HS-5 (cell line): ENCODE measurements around the gene SLC25A19.

Experiments used
- DNase-seq: peaks from one replicate; pipeline ENCODE4 v3.0.0-alpha.2; 2012; ENCODE audit warnings: low read depth

Gene SLC25A19

DNA sequence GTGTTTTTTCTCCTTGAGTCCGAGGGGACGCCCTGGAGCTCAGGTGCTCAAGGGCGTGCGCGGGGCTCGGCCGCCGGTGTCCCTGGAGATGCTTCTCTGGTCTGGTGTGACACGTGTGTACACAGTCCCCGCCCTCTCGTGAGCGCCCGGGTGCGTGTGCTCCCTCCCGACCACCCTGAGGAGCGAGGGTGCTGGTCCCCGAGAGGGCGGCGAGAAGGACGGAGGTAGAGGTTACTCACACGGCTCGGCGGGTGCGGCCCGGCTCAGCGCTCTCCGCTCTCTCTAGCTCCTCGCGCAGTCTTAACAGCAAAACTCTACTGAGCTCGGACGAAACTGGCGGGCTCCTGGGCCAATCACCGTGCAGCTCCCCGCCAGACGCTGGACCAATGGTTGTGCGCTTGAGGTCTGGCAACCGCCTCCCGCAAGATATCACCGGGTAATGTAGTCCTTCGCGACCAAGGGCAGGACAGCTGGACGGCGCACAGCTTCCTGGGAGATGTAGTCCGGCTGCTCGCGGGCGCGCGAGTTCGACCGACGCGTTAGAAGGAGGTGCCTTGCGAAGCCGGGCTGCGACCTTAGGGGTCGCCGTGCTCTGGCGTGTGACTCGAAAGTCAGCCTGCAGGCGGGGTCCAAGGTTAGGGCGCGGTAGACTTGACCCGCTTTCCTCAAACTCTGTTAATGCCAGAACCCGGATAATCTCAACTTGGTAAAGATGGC lies at the start of gene SLC25A19:
Gene SLC25A19 (minus strand): TSS at position 319 of the 717 bp plus-strand sequence. CDS start 2,669 bp downstream, outside the sequence.
- DNase-seq, result peak; percentile 96

DNA sequence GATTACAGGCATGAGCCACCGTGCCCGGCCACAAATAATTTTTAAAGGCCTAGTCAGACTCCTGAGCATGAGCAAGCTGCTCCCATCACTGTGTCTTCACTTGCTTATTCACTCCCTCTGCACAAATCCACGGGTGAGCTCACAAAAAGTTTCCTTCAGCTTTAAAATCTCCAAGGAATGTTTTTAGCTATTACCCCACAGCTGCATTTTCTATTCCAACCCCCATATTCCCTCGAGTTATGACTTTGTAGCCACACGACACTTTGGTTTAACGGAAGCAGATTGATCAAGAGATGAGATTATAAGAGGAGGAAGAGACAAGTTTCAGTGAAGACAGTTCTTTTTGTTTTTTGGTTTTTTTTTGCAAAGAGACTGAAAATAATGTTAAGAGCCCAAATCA lies 49.1 kb upstream of the SLC25A19 start:
- no peak for DNase-seq

- DNase-seq, result no peak
Observed at GRCh38 chr17:75335315-75335714, 46.1 kb upstream of the SLC25A19 start.

DNA sequence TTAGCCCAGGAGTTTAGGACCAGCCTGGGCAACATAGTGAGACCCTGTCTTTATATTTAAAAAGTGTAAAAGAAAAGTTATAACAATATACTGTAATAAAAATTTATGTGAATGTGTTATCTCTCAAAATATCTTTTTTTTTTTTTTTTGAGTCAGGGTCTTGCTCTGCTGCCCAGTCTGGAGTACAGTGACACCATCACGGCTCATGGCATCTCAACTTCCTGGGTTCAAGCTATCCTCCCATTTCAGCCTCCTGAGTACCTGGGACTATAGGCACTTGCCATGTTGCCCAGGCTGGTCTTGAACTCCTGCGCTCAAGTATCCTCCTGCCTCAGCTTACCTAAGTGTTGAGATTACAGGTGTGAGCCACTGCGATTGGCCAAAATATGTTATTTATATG lies 45.5 kb upstream of the SLC25A19 start:
- no peak for DNase-seq

- no peak for DNase-seq
Observed at GRCh38 chr17:75331671-75332070, 42.4 kb upstream of the SLC25A19 start.

GRCh38 chr17:75327757-75328156 lies 38.5 kb upstream of the SLC25A19 start:
- no peak for DNase-seq

- DNase-seq, result peak; percentile 13
Observed at GRCh38 chr17:75326226-75326848, 37.1 kb upstream of the SLC25A19 start.

DNA sequence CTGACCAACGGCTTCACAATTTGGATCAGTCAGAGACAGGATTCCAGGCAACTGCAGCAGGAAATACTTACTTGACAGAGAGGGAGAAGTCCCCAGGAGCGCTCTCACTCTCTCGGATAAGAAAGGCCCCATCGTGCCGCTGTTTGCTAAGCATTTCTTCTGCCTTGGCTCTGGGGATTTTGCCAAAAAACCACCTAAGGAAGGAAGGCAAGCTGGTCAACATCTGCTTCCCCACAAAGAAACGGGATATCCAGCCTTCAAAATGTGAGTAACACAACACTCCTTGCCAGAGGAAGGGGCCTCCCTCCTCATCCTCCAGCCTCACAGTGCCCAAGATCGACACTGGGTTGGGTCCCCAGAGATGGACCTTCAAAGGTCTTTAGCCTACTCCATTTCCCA lies 36.6 kb upstream of the SLC25A19 start:
- DNase-seq, result no peak

DNA sequence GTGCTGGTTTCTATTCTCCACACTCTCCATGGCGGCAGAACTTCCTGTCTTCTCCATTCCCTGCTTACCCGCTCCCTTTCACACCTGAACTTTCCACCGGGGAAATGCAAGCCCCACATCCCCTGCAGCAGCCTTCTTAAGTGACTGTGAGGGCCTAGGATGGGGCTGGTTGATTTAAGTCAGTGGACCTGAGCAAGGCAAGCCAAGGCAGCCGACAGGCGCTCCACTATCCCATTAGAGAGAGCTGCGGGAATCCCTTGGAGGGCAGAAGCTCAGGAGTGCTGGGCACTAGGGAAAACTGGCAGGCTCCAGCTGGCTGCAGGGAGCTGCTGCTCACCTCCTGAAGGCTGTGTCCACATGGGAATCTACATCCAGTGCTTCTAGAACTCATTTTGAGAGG lies 36.1 kb upstream of the SLC25A19 start:
- no peak for DNase-seq

DNA sequence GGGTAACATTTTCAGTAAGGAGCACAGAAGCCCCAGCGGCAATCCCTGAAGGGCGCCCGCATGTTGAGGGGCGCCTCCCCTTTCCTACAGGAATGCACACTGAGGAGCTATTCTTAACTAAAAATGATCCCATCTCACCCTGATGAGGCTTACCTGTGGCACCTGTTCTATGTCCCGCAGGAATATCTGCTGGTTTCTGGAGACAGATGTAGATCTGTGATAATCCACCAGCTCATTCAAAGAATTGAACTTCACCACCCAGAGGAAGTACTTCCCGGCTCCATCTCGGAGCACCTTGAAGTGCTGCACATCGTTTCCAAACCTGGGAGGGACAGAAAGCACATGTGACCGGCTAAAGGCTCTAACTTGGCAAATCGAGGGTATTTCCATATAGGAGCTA lies 32.3 kb upstream of the SLC25A19 start:
- DNase-seq, result no peak

DNA sequence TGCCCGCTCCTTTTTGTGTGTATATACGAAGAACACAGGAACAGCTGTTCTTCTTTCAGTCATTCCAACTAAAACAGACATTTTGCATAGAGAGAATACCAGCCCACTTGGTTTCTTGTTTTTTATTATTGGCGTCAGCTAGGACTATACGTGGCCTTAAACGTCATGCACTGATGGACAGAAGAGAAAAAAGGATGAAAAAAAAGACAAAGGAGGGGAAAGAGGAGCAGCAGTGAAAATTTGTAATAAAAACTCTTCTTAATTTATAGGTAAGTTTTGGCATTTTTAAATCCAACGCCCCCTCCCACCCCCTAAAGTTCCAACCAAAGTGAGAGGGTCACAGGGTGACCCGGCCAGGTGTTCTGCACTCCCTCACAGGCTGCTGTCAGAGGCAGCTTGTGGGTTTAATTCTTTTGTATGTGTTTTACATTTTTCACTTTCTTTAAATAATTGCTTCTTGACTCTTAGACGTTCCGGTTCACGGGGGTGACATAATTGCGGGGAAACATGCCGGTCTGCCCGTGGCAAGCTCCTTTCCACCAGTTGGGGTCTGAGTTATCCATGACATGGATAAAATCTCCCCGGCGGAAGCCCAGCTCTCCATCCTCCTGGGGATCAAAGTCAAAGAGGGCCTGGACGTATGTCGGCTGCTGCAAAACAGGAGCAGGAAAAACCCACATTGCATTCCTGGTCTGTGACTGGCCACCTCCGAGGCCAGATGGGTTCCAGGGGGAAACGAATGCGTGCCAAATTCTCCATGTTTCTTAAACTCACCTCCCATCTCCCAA lies 30.9 kb upstream of the SLC25A19 start:
- DNase-seq, result peak; percentile 60

DNA sequence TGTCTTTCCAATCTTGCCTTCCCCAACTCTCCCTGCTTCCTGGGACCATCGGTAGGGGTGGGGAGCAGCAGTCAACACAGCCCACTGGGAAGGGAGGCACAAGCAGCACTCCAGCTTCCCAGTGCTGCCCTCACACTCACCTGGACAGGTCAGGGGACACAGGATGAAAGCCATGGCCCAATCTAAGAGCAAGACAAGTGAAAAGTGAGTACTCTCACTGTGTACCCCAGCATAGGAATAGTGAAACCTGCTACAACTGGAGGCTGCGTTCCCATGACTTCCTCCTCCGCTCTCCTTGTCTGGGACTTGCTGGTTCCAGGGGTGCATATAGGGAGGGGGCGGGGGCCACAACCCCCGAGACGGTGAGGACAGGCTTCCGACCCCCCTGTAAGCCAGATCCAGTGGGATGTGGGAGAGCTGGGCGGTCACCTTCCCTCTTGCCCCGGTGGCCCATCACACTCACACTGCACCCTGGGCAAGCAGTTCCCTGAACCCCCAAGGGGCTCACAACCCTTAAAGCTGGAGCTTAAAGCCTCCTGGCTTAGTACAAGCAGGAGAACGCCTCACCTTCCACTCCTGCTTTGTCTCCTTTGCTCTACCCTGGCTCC lies 29.5 kb upstream of the SLC25A19 start:
- DNase-seq, result no peak

DNA sequence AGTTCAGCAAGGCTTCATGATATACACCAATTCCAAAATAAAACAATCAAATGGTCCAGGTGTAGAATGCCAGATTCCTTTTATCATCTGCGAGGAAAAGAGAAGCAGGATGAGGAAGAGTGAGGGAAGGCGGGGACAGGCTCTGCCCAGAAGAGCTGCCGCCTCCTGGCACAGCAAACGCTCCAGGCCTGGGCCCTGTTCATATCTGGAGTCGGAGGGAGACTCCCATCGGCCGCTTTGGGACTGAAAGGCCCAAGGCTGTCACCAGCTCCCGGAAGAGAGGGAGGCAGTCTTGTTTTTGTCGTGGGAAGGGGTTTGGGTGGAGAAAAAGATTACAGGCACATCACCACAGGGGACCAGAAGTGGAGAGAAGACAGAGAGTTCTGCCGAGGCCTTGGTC lies 29.0 kb upstream of the SLC25A19 start:
- DNase-seq, result no peak

GRCh38 chr17:75317671-75318070 lies 28.4 kb upstream of the SLC25A19 start:
- DNase-seq, result no peak

DNA sequence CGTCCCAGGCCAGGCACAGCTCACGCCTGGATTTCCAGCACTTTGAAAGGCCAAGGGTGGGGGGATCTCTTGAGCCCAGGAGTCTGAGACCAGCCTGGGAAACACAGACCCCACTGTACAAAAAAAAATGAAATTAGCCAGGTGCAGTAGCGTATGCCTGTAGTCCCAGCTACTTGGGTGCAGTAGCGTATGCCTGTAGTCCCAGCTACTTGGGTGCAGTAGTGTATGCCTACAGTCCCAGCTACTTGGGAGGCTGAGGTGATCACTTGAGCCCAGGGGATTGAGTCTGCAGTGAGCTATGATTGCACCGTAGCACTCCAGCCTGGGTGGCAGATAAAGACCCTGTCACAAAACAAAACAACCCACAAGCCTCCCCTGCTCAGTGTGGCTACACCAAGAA lies 27.0 kb upstream of the SLC25A19 start:
- DNase-seq, result no peak

DNA sequence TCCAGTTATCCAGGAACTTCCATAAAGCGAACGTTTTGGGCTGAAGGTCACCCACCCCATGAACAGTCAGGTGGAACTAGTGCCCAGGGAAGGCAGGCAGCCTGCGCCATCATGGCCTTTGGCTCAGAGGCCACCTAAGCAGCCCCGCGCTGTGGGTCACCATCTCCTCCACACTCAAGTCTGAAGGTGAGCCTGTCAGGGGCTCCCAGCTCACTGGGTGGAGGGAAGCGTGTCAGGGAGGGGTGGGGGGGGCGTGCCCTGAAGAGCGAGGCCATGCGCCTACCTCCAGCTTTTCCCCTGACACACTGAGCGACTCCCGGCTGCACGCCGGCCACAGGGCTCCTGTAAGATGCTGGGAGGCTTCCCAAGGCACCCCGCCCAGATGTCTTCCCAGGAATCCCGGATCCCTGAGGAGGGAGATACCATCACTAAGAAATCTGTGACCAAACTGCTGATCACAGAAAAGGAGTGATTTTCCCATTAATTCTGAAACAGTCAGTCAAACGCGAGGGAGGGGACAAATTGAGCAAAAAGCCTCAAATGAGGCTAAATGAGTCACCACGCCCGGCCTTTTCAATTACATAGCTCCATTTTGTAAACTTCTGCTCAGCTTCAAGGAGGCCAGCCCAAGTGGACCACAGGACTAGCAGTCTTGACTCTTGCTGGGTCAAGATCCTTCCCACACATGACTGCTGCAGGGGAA lies 26.5 kb upstream of the SLC25A19 start:
- DNase-seq, result peak; percentile 15

DNA sequence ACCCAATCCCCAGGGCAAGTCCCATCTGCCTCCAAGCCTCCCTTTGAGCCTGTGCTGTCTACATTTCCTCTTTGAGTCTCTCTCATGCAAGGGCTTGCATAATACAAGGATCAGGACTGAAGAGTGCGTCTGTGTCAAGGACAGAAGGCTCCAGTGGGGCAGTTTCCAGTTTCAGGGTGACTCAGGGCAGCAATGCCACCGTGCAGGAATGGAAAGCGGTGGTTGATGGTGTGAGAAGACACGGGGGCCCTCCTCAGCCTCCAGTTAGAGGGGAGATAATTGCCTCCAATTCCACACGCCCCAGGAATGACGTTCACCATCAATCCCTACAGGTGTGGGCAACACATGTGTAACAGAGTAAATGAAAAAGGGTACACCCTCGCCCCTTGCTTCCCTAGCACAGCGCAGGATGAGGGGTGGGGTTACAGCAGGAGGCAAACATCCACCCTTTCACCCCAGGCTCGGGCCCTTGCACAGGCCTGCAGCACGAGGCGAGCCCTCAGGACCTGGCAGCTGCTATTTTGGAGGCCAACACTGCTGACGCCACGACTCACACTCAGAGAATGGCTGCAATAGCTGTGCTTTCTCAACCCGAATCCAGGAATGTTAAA lies 24.8 kb upstream of the SLC25A19 start:
- no peak for DNase-seq

- DNase-seq, result no peak
Observed at GRCh38 chr17:75308732-75309629, 19.7 kb upstream of the SLC25A19 start.

DNA sequence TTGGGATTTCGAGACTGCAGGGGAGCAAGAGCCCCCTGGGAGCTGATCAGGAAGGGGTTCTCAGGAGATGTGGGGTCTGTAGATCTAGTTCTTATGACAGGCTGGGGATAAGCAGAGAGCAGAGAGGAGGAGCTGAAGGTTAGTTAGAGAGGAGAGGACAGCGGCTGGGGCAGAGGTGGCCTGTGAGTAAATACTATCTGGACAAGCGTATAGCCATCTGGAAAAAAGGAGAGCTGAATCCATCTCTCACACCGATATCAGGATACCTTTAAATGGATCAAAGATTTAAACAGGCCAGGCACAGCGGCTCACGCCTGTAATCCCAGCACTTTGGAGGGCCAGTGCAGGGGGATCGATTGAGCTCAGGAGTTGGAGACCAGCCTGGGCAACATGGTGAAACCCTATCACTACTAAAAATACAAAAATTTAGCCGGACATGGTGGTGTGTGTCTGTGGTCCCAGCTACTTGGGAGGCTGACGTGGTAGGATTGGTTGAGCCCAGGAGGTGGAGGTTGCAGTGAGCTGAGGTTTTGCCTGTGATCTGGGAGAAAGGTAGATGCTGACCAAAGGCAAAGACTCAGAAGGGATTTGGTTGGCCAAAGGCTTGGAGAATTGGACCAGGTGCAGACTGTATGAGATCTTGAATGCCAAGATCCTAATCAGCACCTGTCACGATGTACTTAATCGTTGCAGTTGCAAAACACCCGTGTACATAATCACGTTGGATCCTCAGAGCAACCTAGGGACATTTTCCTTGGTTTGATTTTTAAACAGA lies 18.9 kb upstream of the SLC25A19 start:
- DNase-seq, result no peak
